NCI-H146 (cell line): ENCODE data around the gene GRB7.
"Not testable (repeated sequence)": the region's sequence is repeated elsewhere in the genome, so short reads cannot be mapped to it uniquely, and the experiment has no call there.

Source experiments
- DNase-seq: peaks from one replicate; lab custom pipeline; 2025; lab: John Stamatoyannopoulos, UW

GRB7 gene

DNA sequence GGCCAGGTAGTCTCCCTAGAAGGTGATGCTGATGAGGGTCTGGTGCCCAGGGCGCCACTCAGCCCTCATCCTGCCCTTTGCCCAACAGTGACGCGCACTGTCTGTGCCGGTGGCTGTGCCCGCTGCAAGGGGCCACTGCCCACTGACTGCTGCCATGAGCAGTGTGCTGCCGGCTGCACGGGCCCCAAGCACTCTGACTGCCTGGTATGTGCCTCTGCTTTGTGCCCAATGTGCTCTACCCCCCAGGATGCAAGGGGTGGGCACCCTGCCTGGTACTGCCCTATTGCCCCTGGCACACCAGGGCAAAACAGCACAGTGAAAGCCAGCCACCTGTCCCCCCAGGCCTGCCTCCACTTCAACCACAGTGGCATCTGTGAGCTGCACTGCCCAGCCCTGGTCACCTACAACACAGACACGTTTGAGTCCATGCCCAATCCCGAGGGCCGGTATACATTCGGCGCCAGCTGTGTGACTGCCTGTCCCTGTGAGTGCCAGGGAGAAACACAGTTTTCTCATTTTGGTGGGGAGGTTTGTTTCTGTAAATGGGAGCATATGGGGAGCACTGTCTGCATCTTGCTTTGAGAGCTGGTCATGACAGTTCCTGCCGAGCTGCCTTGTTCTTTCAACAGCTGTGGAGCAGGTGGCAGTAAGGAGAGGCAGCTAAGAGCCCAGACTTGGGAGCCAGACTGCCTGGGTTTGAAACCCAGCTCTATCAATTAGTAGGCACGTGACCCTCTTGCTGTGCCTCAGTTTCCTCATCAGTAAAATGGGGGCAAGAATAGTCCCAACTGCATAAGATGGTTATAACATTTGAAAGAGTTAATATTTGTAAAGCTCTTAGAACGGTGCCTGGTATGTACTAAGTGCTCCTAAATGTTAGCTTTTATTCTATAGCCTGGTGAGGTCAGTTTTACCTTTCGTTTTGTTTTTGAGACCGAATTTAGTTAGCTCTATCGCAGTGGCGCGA is 27.5 kb upstream of the GRB7 start:
- no peak for DNase-seq

DNA sequence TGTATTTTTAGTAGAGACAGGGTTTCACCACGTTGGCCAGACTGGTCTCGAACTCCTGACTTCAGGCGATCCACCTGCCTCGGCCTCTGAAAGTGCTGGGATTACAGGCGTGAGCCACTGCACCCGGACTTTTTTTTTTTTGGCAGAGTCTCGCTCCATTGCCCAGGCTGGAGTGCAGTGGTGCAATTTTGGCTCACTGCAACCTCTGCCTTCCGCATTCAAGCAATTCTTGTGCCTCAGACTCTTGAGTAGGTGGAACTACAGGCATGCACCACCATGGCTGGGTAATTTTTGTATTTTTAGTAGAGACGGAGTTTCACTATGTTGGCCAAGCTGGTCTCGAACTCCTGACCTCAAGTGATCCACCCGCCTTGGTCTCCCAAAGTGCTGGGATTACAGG is 26.7 kb upstream of the GRB7 start:
- DNase-seq = not testable (repeated sequence)

DNA sequence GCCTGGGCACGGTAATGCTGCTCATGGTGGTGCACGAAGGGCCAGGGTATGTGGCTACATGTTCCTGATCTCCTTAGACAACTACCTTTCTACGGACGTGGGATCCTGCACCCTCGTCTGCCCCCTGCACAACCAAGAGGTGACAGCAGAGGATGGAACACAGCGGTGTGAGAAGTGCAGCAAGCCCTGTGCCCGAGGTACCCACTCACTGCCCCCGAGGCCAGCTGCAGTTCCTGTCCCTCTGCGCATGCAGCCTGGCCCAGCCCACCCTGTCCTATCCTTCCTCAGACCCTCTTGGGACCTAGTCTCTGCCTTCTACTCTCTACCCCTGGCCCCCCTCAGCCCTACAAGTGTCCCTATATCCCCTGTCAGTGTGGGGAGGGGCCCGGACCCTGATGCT is 25.9 kb upstream of the GRB7 start:
- no peak for DNase-seq

DNA sequence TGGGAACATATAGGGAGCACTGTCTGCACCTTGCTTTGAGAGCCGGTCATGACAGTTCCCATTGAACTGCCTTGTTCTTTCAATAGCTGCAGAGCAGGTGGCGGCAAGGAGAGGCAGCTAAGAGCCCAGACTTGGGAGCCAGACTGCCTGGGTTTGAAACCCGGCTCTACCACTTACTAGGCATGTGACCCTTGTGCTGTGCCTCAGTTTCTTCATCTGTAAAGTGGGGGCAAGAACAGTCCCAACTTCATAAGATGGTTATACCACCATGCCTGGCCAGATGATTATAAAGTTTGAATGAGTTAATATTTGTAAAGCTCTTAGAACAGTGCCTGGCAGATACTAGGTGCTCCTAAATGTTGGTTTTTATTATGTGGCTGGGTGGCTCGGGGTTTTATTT is 23.5 kb upstream of the GRB7 start:
- DNase-seq = no peak

DNA sequence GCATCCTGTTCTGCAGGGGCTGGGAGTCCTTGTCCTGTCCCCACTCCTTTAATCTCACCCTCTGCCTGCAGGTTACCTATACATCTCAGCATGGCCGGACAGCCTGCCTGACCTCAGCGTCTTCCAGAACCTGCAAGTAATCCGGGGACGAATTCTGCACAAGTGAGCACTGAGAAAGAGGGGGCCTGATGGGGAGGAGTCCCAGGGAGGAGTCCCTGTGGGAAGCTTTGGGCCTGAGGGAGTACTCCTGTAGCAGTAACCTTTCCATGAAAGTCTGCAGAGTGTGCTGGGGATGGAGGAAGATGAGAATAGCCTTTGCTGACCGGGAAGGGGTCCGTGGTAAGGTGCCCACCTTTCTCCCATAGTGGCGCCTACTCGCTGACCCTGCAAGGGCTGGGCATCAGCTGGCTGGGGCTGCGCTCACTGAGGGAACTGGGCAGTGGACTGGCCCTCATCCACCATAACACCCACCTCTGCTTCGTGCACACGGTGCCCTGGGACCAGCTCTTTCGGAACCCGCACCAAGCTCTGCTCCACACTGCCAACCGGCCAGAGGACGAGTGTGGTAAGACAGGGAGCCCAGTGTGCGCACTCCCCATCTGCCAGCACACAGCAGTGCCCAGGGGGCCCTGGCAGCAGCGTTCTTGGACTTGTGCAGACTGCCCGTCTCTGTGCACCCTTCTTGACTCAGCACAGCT is 22.2 kb upstream of the GRB7 start:
- DNase-seq = no peak

DNA sequence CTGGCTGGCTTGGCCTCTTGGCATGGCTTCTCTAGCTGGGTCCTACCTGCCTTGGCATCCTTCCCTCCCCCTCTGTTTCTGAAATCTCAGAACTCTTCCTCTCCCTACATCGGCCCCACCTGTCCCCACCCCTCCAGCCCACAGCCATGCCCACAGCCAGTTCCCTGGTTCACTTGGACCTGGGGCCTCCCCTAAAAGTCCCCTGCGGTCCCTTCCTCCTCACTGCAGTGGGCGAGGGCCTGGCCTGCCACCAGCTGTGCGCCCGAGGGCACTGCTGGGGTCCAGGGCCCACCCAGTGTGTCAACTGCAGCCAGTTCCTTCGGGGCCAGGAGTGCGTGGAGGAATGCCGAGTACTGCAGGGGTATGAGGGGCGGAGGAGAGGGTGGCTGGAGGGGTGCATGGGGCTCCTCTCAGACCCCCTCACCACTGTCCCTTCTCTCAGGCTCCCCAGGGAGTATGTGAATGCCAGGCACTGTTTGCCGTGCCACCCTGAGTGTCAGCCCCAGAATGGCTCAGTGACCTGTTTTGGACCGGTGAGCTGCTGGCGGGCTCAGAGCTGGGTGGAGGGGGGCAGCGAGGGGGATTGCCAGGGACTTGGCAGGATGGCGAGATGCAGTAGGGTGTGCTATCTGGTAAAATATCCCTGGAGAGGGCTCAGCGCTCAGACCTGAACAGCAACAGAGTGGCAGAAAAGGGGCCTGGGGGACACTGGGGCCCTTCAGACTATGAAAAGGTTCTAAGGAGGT is 21.5 kb upstream of the GRB7 start:
- DNase-seq = no peak

DNA sequence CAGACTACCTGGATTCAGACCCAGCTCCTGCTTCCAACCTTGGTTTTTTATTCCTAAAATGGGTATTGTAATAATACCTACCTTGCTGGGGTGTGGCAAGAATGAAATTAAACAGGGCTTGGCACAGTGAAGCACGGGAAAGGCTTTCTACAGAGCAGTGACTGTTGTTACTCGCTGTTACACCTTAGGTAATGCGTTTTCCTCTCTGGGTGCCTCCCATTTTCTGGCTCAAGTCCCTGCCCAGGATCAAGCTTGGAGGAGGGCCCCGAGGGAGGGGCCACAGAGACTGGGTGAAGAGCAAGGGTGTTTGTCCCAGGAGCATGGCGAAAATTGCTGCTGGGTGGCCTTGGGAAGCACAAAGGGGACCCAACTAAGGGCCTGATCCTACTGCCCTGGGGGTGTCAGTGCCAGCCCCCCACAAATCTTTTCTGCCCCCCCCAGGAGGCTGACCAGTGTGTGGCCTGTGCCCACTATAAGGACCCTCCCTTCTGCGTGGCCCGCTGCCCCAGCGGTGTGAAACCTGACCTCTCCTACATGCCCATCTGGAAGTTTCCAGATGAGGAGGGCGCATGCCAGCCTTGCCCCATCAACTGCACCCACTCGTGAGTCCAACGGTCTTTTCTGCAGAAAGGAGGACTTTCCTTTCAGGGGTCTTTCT is 20.7 kb upstream of the GRB7 start:
- DNase-seq = no peak

DNA sequence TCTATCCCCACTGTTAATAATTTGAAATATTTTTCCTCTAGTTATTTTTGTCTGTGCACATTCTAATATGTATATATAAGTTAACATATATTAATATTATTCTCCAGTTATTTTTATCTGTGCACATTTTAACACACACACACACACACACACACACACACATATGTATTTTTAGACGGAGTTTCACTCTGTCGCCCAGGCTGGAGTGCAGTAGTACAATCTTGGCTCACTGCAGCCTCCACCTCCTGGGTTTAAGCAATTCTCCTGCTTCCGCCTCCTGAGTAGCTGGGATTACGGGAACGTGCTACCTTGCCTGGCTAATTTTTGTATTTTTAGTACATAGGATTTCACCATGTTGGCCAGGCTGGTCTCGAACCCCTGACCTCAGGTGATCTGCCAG is 20.1 kb upstream of the GRB7 start:
- DNase-seq = no peak

DNA sequence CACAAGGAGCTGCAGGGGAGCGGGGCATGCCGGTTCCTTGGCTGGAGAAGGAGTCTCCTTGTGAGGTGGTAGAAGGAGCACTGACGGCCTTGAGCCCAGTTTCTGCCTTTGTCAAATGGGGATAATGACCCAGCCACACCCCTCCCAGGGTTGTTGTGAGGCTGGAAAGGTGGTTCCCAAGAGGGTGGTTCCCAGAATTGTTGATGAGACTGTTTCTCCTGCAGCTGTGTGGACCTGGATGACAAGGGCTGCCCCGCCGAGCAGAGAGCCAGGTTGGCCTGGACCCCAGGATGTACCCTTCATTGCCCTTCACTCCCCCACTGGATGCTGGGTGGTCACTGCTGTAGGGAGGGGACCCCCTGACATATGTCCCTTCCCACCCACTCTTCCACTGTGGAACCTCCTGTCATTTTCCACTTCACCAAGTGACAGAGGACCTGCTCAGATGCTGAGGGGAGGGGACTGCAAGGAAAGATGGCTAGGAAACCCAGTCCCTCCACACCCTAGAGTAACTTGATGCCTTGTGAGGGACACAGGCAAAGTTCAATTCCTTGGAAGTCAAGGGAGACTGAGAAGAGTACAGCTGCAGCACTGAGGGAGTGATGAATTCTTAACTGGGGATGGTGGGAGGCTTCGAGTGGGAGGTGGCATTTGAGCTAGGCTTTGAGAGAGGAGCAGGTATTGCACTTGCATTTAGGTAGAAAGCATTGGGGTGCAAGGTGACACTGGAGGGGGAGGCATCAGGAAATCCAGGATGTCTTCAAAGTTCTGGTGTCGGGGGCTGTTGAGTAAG is 18.0 kb upstream of the GRB7 start:
- no peak for DNase-seq

DNA sequence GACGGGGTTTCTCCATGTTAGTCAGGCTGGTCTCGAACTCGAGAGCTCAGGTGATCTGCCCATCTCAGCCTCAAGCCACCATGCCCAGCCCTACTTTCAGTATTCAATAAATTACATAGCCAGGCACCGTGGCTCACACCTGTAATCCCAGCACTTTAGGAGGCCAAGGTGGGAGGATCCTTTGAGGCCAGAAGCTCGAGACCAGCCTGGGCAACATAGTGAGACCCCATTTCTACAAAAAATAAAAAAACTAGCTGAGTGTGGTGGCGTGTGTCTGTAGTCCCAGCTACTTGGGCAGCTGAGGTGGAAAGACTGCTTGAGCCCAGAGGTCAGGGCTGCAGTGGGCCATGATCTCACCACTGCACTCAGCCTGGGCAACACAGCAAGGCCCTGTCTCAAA is 15.6 kb upstream of the GRB7 start:
- DNase-seq = no peak

DNA sequence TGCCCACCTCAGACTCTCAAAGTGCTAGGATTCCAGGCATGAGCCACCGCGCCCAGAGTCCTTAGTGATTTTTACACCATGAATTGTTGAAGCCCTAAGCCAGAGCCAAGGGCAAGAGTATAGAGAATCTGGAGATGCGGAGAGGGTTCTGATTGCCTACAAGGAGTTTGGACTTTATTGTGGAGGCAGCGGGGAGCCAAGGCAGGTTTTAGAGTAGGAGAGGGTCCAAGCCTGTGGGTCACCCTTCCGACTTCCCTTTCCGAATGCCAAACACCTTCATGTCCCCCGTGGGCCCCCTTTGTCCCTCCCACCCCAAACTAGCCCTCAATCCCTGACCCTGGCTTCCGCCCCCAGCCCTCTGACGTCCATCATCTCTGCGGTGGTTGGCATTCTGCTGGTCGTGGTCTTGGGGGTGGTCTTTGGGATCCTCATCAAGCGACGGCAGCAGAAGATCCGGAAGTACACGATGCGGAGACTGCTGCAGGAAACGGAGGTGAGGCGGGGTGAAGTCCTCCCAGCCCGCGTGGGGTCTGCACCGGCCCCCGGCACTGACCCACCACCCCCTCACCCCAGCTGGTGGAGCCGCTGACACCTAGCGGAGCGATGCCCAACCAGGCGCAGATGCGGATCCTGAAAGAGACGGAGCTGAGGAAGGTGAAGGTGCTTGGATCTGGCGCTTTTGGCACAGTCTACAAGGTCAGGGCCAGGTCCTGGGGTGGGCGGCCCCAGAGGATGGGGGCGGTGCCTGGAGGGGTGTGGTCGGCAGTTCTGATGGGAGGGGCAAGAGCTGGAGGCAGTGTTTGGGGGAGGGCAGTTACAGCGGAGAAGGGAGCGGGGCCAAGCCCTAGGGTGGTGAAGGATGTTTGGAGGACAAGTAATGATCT is 14.5 kb upstream of the GRB7 start:
- DNase-seq = no peak

DNA sequence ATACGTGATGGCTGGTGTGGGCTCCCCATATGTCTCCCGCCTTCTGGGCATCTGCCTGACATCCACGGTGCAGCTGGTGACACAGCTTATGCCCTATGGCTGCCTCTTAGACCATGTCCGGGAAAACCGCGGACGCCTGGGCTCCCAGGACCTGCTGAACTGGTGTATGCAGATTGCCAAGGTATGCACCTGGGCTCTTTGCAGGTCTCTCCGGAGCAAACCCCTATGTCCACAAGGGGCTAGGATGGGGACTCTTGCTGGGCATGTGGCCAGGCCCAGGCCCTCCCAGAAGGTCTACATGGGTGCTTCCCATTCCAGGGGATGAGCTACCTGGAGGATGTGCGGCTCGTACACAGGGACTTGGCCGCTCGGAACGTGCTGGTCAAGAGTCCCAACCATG is 13.0 kb upstream of the GRB7 start:
- no peak for DNase-seq

DNA sequence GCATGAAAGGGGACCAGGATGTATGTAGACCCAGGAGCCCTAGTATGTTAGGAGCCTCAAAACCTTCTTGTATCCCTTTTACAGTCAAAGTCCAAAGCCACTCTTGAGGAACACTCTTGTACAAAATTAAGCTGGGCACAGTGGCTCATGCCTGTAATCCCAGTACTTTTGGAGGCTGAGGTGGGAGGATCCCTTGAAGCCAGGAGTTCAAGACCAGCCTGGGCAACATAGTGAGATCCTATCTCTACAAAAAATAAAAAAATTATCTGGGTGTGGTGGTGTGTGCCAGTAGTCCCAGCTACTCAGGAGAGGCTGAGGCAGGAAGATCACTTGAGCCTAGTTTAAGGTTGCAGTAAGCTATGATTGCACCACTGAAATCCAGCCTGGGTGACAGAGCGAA is 11.8 kb upstream of the GRB7 start:
- not testable (repeated sequence) for DNase-seq

DNA sequence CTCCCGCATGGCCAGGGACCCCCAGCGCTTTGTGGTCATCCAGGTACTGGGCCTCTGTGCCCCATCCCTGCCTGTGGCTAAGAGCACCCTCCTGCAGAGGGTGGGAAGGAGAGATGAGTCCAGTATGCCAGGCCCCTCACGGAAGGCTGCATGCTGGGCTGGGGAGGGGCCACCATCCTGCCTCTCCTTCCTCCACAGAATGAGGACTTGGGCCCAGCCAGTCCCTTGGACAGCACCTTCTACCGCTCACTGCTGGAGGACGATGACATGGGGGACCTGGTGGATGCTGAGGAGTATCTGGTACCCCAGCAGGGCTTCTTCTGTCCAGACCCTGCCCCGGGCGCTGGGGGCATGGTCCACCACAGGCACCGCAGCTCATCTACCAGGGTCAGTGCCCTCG is 11.1 kb upstream of the GRB7 start:
- no peak for DNase-seq

DNA sequence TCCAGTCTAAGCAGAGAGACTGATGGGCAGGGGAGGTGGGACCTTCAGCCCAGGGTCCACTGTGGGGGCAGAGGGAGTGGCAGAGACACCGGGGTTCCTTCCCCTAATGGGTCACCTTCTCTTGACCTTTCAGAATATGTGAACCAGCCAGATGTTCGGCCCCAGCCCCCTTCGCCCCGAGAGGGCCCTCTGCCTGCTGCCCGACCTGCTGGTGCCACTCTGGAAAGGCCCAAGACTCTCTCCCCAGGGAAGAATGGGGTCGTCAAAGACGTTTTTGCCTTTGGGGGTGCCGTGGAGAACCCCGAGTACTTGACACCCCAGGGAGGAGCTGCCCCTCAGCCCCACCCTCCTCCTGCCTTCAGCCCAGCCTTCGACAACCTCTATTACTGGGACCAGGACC is 10.2 kb upstream of the GRB7 start:
- no peak for DNase-seq

DNA sequence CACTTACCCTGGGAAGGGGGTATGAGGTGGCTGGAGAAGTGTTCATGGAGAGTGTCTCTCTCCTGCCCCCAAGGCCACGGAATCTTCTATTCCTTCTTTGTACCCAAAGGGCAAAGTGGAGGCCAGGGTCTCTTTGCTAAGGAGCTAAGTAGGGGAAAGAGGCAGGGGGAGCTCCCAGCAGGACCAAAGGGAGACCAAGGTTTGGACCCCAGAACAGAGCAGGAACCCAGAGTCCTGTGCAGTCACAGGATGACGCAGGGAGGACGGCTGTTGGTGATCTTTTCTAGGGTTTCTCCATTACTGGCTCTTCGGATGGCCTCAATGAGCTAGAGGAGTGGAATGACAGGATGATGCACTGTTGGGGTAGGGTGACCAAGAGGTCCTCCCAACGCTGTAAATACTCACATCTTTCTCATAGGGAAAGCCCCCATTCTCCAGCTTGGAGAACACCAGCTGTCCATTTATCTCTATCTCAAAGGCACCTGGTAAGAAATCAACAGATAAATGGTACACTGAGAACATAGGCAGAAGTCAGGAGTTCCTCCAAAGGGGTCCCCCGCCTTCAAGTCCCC is 8.4 kb upstream of the GRB7 start:
- no peak for DNase-seq

DNA sequence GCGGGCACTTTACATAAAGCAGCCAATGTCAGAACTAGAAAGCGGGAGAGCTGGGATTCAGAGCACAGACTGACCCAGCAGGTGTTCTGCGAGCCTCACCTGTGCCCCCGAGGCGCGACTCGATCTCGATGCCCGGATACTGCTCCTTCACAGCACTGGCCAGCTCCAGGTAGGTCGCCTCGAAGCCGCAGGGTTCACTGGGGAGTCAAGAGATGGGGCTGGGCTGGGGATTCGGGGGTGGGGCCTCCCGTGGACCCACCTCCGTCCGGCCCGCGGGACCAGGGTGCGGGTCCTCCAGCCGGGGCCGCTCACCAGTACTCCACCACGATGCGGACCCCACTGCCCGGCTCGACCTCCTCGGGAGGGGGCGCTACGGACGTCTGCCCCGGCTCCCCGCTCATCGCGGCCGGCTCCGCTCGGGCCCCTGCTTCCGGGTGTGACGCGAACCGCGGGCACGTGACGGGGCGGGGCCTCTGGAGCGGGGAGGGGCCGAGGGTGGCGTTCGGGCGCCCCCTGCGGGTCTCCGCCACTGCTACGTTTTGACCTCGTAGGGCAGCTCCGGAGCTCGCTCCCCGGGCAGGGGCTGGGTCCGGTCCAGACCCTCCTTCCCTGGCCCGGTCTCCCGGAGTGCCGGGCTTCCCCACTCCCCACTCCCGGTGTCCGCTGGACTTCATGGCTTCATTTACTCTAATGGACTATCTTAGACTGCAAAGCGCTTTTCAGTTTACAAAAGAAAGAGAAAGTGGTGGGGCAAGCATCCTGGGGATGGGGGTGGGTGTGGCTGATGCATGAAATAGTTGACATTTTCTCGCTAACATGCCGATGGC is 7.4 kb upstream of the GRB7 start, which contains the start of gene MIEN1:
Gene MIEN1 (minus strand): TSS at position 438 of the 827 bp plus-strand sequence. CDS start 37 bp downstream, at position 401.
- DNase-seq = peak; percentile 89

DNA sequence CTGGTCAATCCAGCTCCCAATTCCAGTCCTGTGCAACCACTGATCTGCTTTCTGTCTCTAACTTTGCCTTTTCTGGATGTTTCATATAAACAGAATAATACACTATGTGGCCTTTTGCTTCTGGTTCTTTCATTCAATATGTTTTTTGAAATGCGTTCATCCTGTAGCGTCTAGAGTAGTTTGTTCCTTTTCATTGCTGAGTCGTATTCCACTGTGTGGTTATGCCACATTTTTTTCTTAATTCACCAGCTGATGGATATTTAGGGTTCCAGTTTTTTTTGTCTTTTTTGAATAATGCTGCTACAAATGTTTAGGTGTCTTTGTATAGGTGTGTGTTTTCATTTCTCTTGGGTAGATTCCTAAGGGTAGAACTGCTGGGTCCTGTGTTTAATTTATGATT is 5.2 kb upstream of the GRB7 start:
- no peak for DNase-seq

DNA sequence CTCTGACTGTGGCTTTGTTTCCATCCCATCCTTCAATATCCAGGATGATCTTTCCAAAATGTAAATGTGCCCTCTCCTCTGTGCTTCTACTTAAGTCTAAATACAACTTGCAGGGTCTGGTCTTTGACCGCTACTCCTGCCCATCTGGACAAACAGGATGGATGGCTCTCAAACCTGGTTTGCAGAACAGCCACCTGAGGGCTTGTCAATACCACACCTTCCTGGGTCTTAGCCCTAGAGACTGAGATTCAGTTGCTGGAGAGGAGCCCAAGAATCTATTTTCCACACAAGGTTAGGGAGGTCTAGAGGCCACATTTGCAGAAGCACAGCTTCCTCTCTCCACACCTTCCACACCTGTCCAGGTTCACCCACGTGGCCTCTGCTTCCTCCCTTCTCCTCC is 1.9 kb upstream of the GRB7 start:
- no peak for DNase-seq
